GM18861 (cell line): ENCODE measurements around the gene DOCK6.
"Not testable (repeated sequence)": the region's sequence is repeated elsewhere in the genome, so short reads cannot be mapped to it uniquely, and the experiment has no call there.

Experiments used
- ATAC-seq: cut with Tn5 transposase; IDR thresholded peaks from one replicate; pipeline ENCODE4 v1.9.1; 2021; ENCODE audit not compliant: unreplicated experiment

DOCK6 gene

DNA sequence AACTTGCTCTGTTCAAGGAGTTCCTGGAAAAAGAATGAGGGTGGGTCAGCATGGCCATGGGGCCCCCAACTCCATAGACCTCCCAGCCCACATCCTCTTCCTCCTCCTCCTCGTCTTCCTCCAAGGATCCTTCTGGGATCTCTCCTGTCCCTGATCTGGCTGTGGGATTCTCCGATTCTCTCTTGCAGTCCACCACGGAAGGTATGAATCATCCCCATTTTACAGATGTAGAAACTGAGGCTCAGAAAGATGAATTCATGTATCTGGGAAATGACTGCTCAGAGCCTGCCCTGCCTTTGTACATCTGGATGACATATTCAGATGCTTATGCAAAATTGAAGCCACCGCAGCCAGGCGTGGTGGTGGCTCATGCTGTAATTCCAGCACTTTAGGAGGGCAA lies 62.8 kb downstream of the DOCK6 start:
- no peak for ATAC-seq

DNA sequence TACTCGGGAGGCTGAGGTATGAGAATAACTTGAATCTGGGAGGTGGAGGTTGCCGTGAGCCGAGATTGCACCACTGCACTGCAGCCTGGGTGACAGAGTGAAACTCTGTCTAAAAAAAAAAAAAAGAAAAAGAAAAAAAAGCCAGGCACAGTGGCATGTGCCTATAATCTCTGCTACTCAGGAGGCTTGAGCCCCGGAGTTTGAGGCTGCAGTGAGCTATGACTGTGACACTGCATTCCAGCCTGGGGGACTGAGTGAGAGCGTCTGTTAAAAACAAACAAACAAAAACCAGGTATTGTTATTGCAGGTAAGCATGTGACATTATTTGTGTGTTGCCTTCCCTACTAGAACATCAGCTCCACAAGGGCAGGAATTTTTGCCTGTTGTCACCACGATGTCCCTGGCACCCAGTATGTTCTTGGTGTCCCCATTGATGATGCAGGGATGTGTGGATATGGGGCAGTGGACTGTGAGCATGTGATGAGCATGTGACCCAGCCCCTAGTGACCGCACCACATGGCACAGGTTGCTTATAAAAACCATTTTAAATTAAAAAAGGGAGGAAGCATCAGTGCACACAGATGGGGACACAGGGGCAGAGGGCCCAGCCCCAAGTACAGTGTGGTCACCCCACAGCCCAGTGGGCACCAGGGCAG lies 63.4 kb downstream of the DOCK6 start:
- no peak for ATAC-seq

DNA sequence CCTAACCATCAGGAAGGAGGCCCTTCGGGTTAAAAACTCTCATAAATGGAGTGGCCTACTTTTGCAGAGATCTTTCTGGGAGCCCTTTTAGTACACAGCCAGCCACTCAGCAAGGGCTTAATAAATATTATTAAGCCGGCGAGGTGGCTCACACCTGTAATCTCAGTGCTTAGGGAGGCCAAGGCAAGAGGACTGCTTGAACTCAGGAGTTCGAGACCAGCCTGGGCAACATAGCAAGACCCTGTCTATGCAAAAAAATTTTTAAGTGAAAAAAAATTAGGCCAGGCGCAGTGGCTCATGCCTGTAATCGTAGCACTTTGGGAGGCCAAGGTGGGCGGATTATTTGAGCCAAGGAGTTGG lies 64.2 kb downstream of the DOCK6 start:
- no peak for ATAC-seq

DNA sequence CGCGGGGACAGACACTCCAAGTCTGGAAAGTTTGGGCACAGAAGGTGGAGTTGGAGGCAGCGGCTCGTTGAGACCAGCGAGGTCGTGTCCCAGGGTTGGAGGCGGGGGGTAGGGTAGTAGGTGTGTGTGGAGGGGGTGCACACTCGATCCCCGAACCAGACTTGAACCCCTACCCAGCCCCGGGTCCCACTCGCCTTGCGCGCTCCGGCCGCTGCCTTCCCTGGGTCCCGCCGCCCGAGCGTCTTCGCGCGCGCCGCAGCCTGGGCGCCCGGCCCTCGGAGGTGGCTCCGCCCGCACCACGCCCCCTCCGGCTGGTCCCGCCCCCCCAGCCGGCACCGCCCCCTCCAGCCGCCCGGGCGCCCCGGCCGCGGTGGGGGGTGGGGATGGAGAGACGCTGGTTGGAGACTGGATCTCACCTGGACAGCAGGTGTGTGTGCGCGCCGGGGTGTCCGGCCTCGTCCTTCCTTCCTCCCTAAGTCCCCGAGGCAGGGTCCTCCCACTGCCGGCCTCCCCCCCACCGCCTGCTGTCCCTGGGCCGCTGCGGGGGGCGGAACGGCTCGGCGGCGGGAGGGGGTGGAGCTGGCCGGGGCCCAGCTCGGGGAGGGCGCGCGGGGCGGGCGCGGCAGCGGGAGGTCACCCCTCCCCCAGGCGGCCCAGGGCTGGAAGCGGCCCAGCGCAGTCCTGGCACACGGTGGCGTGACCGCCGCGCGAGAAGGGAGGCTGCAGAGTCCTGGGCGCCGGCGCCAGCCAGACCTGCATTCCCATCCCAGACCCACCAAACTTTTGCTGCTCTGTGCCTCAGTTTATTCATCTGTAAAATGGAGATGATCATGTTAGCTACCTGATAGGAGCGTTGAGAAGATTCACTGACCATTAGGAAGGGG lies 64.8 kb downstream of the DOCK6 start, which contains the start of gene KANK2:
TSS of gene KANK2 (minus strand) at position 255 of the 884 bp plus-strand sequence. CDS start 3,034 bp downstream, outside the sequence.
- peak; percentile 50 for ATAC-seq

DNA sequence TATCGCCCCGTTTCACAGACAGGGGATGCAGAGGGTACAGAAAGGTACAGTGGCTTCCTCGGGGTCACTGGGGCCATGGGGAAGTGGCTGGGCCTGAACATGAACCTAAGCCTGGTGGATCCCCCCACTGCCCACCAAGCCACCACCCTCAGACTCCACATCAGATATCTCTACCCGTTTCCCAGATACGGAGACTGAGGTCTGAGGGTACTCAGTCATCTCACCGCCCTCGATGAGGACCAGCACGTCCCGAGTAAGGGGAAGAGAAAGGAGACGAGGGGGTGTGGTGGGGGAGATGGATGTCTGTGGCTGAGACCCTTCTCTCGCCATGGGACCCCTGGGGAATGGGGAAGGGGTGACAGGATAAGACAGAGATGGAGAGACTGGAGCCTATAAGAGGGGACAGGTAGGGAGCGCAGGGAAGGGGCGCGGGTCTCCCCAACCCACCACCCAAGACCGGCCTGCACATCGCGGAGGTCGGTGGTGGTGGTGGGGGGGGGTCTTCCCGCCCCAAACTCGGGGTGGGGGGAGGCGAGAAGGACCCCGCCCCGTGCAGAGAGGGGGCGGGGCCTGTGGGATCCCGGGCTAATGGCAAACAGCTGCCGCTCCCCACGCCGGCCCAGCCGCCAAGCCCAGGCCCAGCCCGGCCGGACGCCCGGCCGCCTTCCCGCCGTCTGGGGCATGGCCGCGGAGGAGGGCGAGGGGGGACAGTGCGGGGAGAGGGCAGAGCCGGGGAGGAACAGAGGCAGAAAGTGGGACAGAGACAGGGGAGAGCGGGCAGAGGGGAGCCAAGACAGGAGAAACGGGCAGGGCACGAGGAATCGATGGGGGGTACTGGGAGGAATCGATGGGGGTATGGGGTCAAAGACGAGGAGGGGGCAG lies 65.7 kb downstream of the DOCK6 start:
- no peak for ATAC-seq

DNA sequence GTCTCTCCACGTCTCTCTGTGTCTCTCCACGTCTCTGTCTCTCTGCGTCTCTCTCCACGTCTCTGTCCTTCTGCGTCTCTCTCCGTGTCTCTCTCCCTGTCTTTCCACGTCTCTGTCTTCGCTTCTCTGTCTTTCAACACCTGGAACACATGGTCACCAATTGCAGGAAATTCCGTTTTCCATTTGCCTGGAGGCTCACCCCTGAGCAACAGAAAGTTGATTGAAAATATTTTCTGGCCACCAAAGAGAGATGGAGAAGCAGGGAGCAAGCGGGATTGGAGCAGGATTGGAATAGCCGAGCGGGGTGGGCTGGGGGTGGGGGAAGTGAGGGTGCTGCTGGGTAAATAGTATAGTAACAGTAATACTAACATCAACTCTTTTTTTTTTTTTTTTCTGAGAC lies 66.6 kb downstream of the DOCK6 start:
- no peak for ATAC-seq

DNA sequence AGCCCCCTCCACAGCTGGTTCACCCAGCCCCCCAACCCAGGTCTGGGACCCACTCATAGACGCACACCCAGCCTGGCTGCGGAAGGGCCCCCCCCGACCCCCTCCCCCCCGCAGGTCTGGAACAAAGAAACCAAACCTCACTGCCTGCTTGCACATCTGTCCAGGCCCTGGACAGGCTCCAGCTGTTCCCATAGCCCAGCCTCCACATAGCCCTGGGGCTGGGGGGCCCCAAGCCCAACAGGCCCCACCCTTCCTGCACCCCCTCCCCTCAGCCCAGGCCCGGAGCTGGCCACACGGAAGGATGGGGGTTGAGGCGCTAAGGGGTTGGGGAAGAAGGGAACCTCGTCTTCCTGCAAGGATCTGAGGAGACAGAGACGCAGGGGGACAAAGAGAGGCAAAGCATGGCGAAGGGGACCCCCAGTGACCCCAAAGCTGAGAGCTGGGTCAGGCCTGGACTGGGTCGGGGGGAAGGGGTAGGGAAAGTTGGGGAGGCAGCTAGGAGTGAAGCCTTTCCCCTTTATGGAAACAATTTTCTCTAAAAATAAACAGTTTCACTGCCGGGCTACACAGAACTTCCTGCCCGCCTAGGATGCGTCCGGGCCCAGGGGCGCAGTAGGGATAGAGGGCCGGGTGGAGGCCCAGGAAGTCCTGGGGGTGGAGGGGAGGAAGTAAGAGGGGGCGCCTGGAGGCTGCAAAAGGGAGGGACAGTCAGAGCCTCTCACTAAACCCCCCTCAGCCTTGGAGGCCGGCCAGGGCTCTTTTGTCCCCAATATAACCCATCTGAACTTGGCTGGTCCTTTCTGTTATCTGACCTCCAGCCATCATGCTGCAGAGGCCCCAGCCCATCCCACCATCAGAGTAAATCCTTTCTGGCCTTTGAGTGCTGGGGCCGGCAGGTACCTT lies 67.4 kb downstream of the DOCK6 start:
- no peak for ATAC-seq

DNA sequence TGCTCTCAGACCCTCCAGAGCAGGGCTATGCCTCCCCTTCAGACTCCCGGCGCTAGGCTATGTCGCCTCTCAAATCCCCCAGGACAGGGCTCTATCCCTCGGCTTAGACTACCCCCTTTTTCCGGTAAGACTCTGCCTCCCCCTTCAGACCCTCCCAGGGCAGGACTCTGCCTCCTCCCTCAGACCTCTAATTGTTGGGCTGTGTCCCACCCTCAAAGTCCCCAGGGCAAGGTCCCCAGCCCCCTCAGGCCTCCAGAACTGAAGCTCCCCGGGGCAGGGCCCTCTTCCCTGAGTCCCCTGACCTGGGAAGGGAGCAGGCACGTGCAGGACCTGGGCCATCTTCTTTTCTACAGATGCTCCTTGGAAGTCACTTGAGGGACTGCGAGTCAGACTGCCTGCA lies 68.2 kb downstream of the DOCK6 start:
- no peak for ATAC-seq

DNA sequence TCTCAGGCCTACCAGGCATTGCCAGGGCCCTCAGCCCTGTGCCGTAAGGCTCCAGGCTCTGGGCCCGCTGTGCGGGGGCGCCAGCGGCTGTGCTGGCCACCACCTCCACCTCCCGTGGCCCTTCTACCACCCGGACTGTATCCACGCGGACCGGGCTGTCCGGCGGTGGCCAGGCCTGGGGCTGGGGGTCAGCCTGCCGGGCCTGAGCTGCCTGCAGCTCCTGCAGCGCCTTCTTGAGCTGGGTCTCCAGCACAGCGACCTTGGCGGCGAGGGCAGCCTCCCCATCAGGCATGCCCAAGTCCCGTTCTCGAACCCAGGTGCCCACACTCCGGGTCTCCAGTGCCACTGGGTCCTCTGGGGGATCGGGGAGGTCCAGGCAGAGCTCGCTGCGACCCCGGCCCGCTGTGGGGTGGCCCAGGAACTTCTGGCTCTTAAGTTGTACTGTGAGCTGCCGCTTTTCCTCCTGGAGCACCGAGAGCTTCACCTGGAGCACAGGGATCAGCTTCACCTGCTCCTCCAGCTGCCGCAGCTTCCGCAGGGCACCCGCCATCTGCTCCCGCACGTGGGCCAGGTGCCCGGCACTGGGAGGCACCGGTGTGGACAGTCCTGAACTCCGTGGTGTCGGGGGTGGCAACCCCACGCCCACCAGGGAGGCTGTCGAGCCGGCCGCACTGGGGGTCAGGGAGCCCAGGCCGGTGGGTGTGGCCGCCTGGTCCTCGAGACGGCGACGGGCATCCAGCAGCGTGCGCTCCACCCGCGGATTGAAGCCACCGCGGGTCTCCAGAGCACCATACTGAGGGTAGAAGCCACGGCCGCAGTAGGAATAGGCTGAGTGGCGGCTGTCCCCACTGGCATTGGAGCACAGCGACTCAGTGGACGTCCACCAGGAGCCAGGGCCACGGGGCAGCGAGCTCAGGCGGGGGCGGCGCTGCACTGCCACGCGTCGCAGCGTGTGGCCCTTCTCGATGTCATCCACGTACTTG lies 69.1 kb downstream of the DOCK6 start:
- no peak for ATAC-seq

DNA sequence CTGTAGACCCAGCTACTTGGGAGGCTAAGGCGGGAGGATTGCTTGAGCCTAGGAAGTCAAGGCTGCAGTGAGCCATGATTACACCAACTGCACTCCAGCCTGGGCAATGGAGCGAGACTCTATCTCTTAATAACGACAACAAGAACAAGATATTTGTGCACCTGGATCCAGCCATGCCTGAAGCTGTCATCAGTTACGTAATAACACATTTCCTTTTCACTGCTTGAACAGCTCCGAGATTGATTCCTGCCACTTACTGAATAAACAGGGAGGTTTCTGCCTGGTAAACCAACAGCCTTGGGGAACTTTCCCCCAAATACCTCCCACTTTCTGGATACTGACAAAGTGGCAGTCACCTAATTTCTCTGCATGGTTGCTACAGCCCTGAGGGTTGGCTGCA lies 70.4 kb downstream of the DOCK6 start:
- ATAC-seq, result no peak

DNA sequence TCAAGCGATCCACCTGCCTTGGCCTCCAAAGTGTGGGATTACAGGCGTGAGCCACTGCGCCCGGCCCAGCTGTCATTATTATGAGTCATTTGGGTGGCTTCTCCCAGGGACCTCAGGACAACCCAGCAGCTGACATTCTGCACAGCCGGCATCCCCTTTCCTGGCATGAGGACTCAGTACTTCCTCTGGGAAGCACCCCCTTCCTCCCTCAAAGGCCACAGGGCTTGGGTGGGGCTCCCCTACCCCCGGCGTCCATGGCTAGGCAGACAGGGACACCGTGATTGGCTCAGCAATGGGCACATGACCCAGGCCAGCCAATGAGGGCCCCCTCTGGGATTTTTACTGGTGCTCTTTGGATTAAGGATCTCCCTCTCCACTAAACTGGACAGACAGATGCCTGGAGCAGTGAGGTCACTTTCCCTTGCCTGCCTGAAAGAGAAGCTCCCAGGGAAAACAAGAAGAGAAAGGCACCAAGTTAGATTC lies 71.0 kb downstream of the DOCK6 start:
- ATAC-seq, result no peak

DNA sequence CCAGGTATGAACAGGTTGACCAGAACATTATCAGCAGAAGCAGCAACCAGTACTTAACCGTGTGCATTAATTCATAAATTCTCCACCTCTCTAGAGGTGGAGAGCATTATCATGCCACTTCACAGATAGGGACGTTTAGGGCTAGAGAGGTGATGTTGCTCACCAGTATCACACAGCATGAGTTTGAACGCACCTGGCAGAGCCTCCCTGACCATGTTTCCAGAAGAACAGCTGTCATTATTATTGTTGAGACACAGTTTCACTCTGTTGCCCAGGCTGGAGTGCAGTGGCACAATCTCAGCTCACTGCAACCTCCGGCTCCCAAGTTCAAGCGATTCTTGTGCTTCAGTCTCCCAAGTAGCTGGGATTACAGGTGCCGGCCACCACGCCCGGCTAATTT lies 71.8 kb downstream of the DOCK6 start:
- no peak for ATAC-seq

DNA sequence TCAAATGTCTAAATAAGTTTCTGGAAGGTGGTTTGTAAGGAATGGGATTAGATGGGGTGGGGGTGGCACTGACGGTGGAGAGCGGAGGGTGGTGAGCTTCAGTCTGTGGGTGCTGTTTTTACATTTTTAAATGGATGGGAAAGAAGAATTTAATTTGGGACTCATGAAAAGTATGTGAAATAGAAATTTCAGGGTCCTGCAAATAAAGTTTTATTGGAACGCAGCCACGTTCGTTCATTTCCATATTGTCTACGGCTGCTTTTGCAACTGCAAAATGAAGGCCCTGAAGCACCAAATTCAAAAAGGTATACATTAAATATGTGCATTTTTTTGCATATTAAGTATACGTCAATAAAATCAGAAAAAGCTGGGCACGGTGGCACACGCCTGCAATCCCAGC lies 74.9 kb downstream of the DOCK6 start:
- ATAC-seq, result no peak

DNA sequence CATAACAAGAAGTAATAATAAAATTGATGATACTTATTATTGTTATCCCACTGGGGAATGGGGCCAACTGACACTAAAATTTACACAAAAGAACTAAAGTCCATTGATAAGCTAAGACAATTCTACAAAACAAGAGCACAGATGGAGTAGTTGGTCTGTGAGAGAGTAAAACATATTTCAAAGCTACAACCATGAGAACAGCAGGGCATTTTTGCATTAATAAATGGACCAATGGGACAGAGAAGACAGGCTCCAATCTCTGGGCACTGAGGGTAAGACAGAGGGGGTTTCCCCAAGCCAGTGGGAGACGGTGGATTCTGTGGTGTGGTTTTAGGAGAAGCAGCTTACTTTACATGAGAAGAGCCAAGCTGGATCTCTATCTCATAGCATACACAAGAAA lies 79.3 kb downstream of the DOCK6 start:
- no peak for ATAC-seq

DNA sequence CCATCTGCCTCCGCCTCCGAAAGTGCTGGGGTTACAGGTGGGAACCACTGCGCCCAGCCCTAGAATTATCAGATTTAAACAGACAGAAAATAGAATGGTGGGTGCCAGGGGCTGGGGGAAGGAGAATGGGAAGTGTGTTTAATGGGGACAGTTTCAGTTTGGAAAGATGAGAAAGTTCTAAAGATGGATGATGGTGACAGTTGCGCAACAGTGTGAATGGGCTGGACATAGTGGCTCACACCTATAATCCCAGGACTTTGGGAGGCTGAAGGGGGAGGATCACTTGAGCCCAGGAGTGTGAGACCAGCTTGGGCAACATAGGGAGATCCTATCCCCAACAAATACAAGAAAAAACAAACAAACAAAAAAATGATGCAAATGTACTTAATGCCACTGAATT lies 80.8 kb downstream of the DOCK6 start:
- ATAC-seq, result no peak

DNA sequence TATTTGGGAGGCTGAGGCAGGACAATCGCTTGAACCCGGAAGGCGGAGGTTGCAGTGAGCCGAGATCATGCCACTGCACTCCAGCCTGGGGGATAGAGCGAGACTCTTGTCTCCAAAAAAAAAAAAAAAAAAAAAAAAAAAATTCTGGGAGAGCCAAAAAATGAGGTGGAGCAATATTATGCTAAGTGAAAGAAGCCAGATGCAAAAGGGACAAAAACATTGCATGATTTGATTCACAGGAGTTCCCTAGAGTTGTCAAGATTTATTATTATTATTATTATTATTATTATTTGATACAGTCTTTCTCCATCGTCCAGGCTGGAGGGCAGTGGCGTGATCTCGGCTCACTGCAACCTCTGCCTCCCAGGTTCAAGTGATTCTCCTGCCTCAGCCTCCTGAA lies 81.3 kb downstream of the DOCK6 start:
- not testable (repeated sequence) for ATAC-seq

DNA sequence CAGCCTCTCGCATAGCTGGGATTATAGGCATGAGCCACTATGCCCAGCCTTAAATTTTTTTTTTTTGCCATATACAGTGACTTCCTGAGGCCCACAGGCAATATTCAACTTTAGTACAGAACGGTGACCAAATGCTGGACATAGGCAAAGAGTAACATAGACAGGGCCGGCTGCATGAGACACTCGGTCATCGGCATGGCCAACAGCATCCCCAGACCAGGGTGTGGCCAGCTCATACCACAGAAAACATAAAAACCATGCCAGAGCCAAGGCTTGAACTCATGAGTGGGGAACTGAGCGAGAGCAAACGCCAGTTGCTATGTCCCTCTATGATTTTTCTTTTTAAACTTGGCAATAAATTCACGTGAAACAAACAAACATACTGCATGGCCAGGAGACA lies 82.0 kb downstream of the DOCK6 start:
- no peak for ATAC-seq

DNA sequence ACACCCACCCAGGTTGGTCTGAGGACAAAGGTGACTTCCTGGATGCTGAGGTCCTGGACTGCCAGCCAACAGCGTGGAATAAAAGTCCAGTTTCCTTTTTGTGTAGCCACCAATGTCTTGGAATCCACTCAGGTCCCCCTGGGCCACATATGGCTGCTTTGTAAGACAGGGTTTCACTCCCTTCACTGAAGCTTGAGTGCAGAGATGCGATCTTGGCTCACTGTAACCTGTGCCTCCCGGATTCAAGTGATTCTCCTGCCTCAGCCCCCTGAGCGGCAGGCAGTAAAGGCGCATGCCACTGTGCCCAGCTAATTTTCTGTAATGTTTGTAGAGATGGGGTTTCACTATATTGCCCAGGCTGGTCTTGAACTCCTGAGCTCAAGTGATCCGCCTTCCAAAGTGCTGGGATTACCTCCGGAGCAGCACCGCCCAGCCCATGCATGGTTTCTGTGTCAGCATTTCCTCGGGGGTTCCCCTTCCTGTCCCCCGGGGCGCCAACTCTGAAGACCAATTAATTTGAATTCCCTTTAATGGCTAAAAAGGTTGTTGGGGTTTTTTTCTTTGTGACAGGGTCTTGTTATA lies 82.5 kb downstream of the DOCK6 start:
- no peak for ATAC-seq

DNA sequence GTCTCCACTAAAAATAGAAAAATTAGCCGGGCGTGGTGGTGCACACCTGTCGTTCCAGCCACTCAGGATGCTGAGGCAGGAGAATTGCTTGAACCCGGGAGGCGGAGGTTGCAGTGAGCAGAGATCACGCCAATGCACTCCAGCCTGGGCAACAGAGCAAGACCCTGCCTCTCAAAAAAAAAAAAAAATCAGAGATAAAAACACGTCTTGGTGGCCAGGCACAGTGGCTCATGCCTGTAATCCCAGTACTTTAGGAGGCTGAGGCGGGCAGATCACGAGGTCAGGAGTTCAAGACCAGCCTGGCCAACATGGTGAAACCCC lies 83.2 kb downstream of the DOCK6 start:
- ATAC-seq, result not testable (repeated sequence)
